ENCODE measurements around the gene TTBK2. TPM values are rescaled to one million over a fixed set of nuclear protein-coding genes. Genes with fewer than 3 reads are reported as not detected.

The TTBK2 gene
- polyA plus RNA-seq, 1 donor (not counting 4 experiments of a cell fraction or from before 2014, with no cell fraction given): 7.3 TPM

DNA sequence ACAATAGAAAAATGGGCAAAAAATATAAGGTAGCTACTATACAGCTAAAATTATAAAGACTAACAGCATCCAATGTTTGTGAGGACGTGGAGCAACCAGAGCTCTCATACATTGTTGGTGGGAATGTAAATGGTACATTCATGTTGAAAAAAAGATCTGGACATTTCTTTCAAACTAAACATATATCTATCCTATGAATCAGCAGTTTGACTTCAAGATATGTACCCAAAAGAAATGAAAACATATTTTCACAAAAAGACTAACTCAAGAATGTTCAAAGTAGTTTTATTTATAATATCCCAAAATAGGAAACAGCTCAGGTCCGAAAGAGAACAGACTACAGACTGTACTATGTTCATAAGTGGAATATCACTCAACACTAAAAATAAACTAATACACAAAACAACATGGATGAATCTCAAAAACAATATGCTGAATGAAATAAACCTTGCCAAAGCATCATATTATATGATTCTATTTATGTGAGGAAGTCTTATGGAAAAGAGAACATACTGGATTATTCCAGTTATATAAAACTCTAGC is 8.8 kb upstream of the TTBK2 start:
- FAIRE-seq: no peak
- dilution Hi-C loops (cut with MboI; ENCODE audit: extremely low pct_ligation_motif_present, low sequenced_read_pairs): no loop called here
- TF ChIP-seq EZH2 (IDR thresholded peaks at IDR 0.05; ENCODE audit: low read length): no peak
- TF ChIP-seq CTCF (optimal IDR thresholded peaks at IDR 0.05 in 1 of 3, IDR thresholded peaks at IDR 0.05 in 1 of 3, conservative IDR thresholded peaks at IDR 0.05 in 1 of 3; ENCODE audit: extremely low read depth in 1 of 3, insufficient read depth in 2 of 3, low read length in 3 of 3): no peak

GRCh38 chr15:42921342-42921731 is 759 bp upstream of the TTBK2 start:
- Histone ChIP-seq H3K4me1 (ENCODE audit: control insufficient read depth, extremely low read depth, insufficient read depth, low read length) (peaks cover 22% of the 10 kb centered on the region), H3K27me3 (ENCODE audit: control insufficient read depth, extremely low read depth, insufficient read depth, low read length) (no peaks in the 10 kb centered on the region), H3K27ac (ENCODE audit: control insufficient read depth, insufficient read depth, low read length) (peak overlapping the region; percentile 59), H3K4me3 (ENCODE audit: control insufficient read depth in 2 of 3, extremely low read depth in 1 of 3, insufficient read depth in 2 of 3, low read depth in 1 of 3, low read length in 3 of 3) (peak overlapping the region; percentile 15 to 96 (median 65)), H3K36me3 (ENCODE audit: control insufficient read depth in 2 of 2, extremely low read depth in 1 of 2, insufficient read depth in 2 of 2, low read length in 2 of 2) (peaks cover under 1 to 2% of the 10 kb centered on the region in 2 experiments), H3K4me2 (ENCODE audit: control insufficient read depth, extremely low read depth, insufficient read depth, low read depth, low read length) (peak overlapping the region; percentile 99), H4K20me1 (ENCODE audit: control insufficient read depth, extremely low read depth, insufficient read depth, low read length) (no peaks in the 10 kb centered on the region), H3K9me3 (ENCODE audit: control insufficient read depth, low read depth, low read length) (no peaks in the 10 kb centered on the region), H3K9ac (ENCODE audit: control insufficient read depth, extremely low read depth, insufficient read depth, low read length) (peak overlapping the region; percentile 61), H3K9me1 (ENCODE audit: control insufficient read depth, extremely low read depth, insufficient read depth, low read length) (no peaks in the 10 kb centered on the region), H2AFZ (ENCODE audit: control insufficient read depth, low read length) (peak overlapping the region; percentile 99), H3K79me2 (ENCODE audit: control insufficient read depth, insufficient read depth, low read length) (peaks cover 25% of the 10 kb centered on the region)
- dilution Hi-C loops (cut with MboI; ENCODE audit: extremely low pct_ligation_motif_present, low sequenced_read_pairs): no loop called here
- FAIRE-seq (peak; percentile 13), DNase-seq (ENCODE audit: low read depth, low spot score) (no peak)
- TF ChIP-seq EZH2 (IDR thresholded peaks at IDR 0.05; ENCODE audit: low read length) (no peak), CTCF (optimal IDR thresholded peaks at IDR 0.05 in 1 of 3, IDR thresholded peaks at IDR 0.05 in 1 of 3, conservative IDR thresholded peaks at IDR 0.05 in 1 of 3; ENCODE audit: extremely low read depth in 1 of 3, insufficient read depth in 2 of 3, low read length in 3 of 3) (no peak)

More for the DNA sequence above, 8.8 kb upstream of the TTBK2 start:
- no peaks in the 10 kb centered on the region for H3K79me2 ChIP-seq (ENCODE audit: control insufficient read depth, insufficient read depth, low read length)
- no peak overlapping the region for H3K4me3 ChIP-seq (ENCODE audit: control insufficient read depth in 2 of 3, extremely low read depth in 1 of 3, insufficient read depth in 2 of 3, low read depth in 1 of 3, low read length in 3 of 3)
- DNase-seq (ENCODE audit: low read depth, low spot score): no peak
- no peaks in the 10 kb centered on the region for H4K20me1 ChIP-seq (ENCODE audit: control insufficient read depth, extremely low read depth, insufficient read depth, low read length)
- H3K9ac ChIP-seq (ENCODE audit: control insufficient read depth, extremely low read depth, insufficient read depth, low read length): no peak overlapping the region
- H3K36me3 ChIP-seq (ENCODE audit: control insufficient read depth in 2 of 2, extremely low read depth in 1 of 2, insufficient read depth in 2 of 2, low read length in 2 of 2): no peaks in the 10 kb centered on the region
- H3K4me2 ChIP-seq (ENCODE audit: control insufficient read depth, extremely low read depth, insufficient read depth, low read depth, low read length): no peak overlapping the region
- H3K9me3 ChIP-seq (ENCODE audit: control insufficient read depth, low read depth, low read length): peaks cover 2% of the 10 kb centered on the region
- no peaks in the 10 kb centered on the region for H3K9me1 ChIP-seq (ENCODE audit: control insufficient read depth, extremely low read depth, insufficient read depth, low read length)
- H3K27ac ChIP-seq (ENCODE audit: control insufficient read depth, insufficient read depth, low read length): no peak overlapping the region
- H3K27me3 ChIP-seq (ENCODE audit: control insufficient read depth, extremely low read depth, insufficient read depth, low read length): no peaks in the 10 kb centered on the region
- peaks cover 6% of the 10 kb centered on the region for H3K4me1 ChIP-seq (ENCODE audit: control insufficient read depth, extremely low read depth, insufficient read depth, low read length)
- no peak overlapping the region for H2AFZ ChIP-seq (ENCODE audit: control insufficient read depth, low read length)

Data from keratinocyte (primary cell).